GM18502 (cell line): ENCODE data around the gene DYNC2I2.
"Not testable (repeated sequence)": the region's sequence is repeated elsewhere in the genome, so short reads cannot be mapped to it uniquely, and the experiment has no call there.

ENCODE experiments used
- ATAC-seq: cut with Tn5 transposase; IDR thresholded peaks from one replicate; pipeline ENCODE4 v1.9.1; 2021; ENCODE audit warnings: mild to moderate bottlenecking; ENCODE audit not compliant: unreplicated experiment, poor library complexity

DYNC2I2 gene

GRCh38 chr9:128621730-128622455 is 34.8 kb downstream of the DYNC2I2 start:
- no peak for ATAC-seq

GRCh38 chr9:128619779-128620178 is 36.9 kb downstream of the DYNC2I2 start:
- no peak for ATAC-seq

- no peak for ATAC-seq
Observed at GRCh38 chr9:128619127-128619526, 37.5 kb downstream of the DYNC2I2 start.

- ATAC-seq = no peak
Observed at GRCh38 chr9:128617943-128618342, 38.7 kb downstream of the DYNC2I2 start.

GRCh38 chr9:128615571-128615970 is 41.1 kb downstream of the DYNC2I2 start:
- ATAC-seq = no peak

- ATAC-seq = no peak
Observed at GRCh38 chr9:128614728-128615127, 41.9 kb downstream of the DYNC2I2 start.

- ATAC-seq = no peak
Observed at GRCh38 chr9:128611600-128612394, 44.9 kb downstream of the DYNC2I2 start.

GRCh38 chr9:128610897-128611296 is 45.8 kb downstream of the DYNC2I2 start:
- no peak for ATAC-seq

- no peak for ATAC-seq
Observed at GRCh38 chr9:128607642-128608350, 48.9 kb downstream of the DYNC2I2 start.

- no peak for ATAC-seq
Observed at GRCh38 chr9:128603697-128604096, 53.0 kb downstream of the DYNC2I2 start.

- no peak for ATAC-seq
Observed at GRCh38 chr9:128600099-128600498, 56.5 kb downstream of the DYNC2I2 start.

GRCh38 chr9:128595471-128595870 is 61.2 kb downstream of the DYNC2I2 start:
- ATAC-seq = no peak

- ATAC-seq = no peak
Observed at GRCh38 chr9:128593856-128594255, 62.8 kb downstream of the DYNC2I2 start.

- no peak for ATAC-seq
Observed at GRCh38 chr9:128593039-128593438, 63.6 kb downstream of the DYNC2I2 start.

- ATAC-seq = no peak
Observed at GRCh38 chr9:128588581-128589233, 67.9 kb downstream of the DYNC2I2 start.

- ATAC-seq = no peak
Observed at GRCh38 chr9:128587453-128587852, 69.2 kb downstream of the DYNC2I2 start.

- ATAC-seq = not testable (repeated sequence)
Observed at GRCh38 chr9:128586934-128587333, 69.7 kb downstream of the DYNC2I2 start.

GRCh38 chr9:128585155-128585554 is 71.5 kb downstream of the DYNC2I2 start:
- not testable (repeated sequence) for ATAC-seq
